HepG2 (cell line): ENCODE data around the gene NMBR. TPM values are rescaled to one million over a fixed set of nuclear protein-coding genes. Genes with fewer than 3 reads are reported as not detected.

Experiments
- ATAC-seq: fragments of 200-7000 bp; cut with Tn5 transposase; 3 replicates; pipeline ENCODE4 v1.9.1; 2020; ENCODE audit warnings: mild to moderate bottlenecking, moderate library complexity
- BruUV-seq: library from RNA; stranded (reverse); fragments of 400-500 nt; replicated peaks from 2 replicates; lab custom pipeline; 2021; lab: Mats Ljungman, UMichigan
- CTCF ChIA-PET: fragments of 300-600 bp; formaldehyde crosslinking; extraction: SDS; loops from one replicate; lab custom pipeline; 2021; ENCODE audit warnings: low total read pairs, inconsistent platforms, low intra/inter-chr PET ratio; lab: Yijun Ruan, JAX
- POLR2A ChIA-PET: fragments of 350-600 bp; sonication (Branson Sonifier 250); formaldehyde crosslinking; loops from one replicate; lab custom pipeline; 2020; ENCODE audit warnings: antibody characterized with exemption, inconsistent platforms; lab: Yijun Ruan, JAX
- DNase-seq: peaks from one replicate; pipeline ENCODE4 v3.0.0-alpha.2; 2015; ENCODE audit warnings: low spot score
- FAIRE-seq: peaks from 3 replicates; lab custom pipeline; 2011; peaks lifted over from hg19 to GRCh38; lab: Jason Lieb, UNC
- H2AFZ ChIP-seq: one replicate; pipeline ENCODE4 v1.6.1; 2011; ENCODE audit warnings: low read length, inconsistent platforms
- H3K27ac ChIP-seq: fragments of 300-600 bp; 3 replicates; pipeline ENCODE4 v1.8.0; 2011; ENCODE audit warnings: mixed run types, mild to moderate bottlenecking, mixed read lengths, low read length, inconsistent platforms; ENCODE audit not compliant: insufficient read depth; ENCODE audit errors: extremely low read length
- H3K27me3 ChIP-seq, 2 experiments: fragments of 200-600 bp in 1 of 2; 2 replicates in 1 of 2; 3 replicates in 1 of 2; pipeline versions ENCODE4 v1.6.0 to v1.8.0; 2011; ENCODE audit warnings: low read length in 2 of 2, mild to moderate bottlenecking in 2 of 2, moderate library complexity in 2 of 2, inconsistent platforms in 1 of 2; ENCODE audit not compliant: insufficient read depth in 2 of 2, control insufficient read depth in 1 of 2
- H3K36me3 ChIP-seq, 2 experiments: fragments of 200-600 bp in 1 of 2; replicated peaks in 1 of 2; 2 replicates in 1 of 2; 3 replicates in 1 of 2; pipeline versions ENCODE4 v1.5.1 to v1.8.0; 2011; ENCODE audit warnings: low read length in 2 of 2, inconsistent platforms in 1 of 2; ENCODE audit not compliant: insufficient read depth in 2 of 2, control insufficient read depth in 1 of 2
- H3K4me1 ChIP-seq: 2 replicates; pipeline ENCODE4 v1.5.1; 2012; ENCODE audit warnings: low read length, inconsistent platforms; ENCODE audit not compliant: insufficient read depth
- H3K4me2 ChIP-seq: 2 replicates; pipeline ENCODE4 v1.6.0; 2011; ENCODE audit warnings: low read depth, low read length, inconsistent platforms
- H3K4me3 ChIP-seq, 3 experiments: fragments of 200-600 bp in 1 of 3; sonication (generic), shearing (Covaris generic) in 1 of 3; replicated peaks in 1 of 3; 2 replicates each; pipeline ENCODE4 v1.5.1; 2011 to 2016; ENCODE audit warnings: low read length in 3 of 3, inconsistent platforms in 2 of 3, low read depth in 2 of 3, mild to moderate bottlenecking in 2 of 3, control low read depth in 1 of 3, mixed read lengths in 1 of 3; ENCODE audit not compliant: insufficient read depth in 1 of 3
- H3K79me2 ChIP-seq: one replicate; pipeline ENCODE4 v1.6.1; 2011; ENCODE audit warnings: low read length, inconsistent platforms; ENCODE audit not compliant: insufficient read depth
- H3K9ac ChIP-seq: 2 replicates; pipeline ENCODE4 v1.6.0; 2011; ENCODE audit warnings: mild to moderate bottlenecking, low read depth, low read length, inconsistent platforms; ENCODE audit not compliant: insufficient read depth
- H3K9me3 ChIP-seq: 2 replicates; pipeline ENCODE4 v1.5.1; 2012; ENCODE audit warnings: mild to moderate bottlenecking, low read length
- H4K20me1 ChIP-seq: 2 replicates; pipeline ENCODE4 v1.6.0; 2011; ENCODE audit warnings: inconsistent platforms, mild to moderate bottlenecking, low read length, moderate library complexity; ENCODE audit not compliant: insufficient read depth
- CC2D1A ChIP-seq: sonication (generic); formaldehyde crosslinking; IDR thresholded peaks from 2 replicates; pipeline ENCODE4 v1.8.1; 2023; ENCODE audit warnings: mild to moderate bottlenecking, missing genetic modification reagents
- GATAD1 ChIP-seq: IDR thresholded peaks from 2 replicates; pipeline ENCODE4 v1.6.1; 2016; ENCODE audit warnings: missing genetic modification reagents, missing compliant biosample characterization
- KAT8 ChIP-seq: IDR thresholded peaks from 2 replicates; pipeline ENCODE4 v1.6.1; 2016; ENCODE audit warnings: missing genetic modification reagents, missing compliant biosample characterization
- KLF16 ChIP-seq, 2 experiments: sonication (generic) in 1 of 2; formaldehyde crosslinking in 1 of 2; IDR thresholded peaks; 2 replicates each; pipeline versions ENCODE4 v1.6.1 to v1.8.0; 2016 to 2023; ENCODE audit warnings: missing genetic modification reagents in 2 of 2, missing compliant biosample characterization in 1 of 2
- KLF9 ChIP-seq: IDR thresholded peaks from 2 replicates; pipeline ENCODE4 v1.6.1; 2016; ENCODE audit warnings: low read depth
- SNAPC2 ChIP-seq: sonication (generic); formaldehyde crosslinking; IDR thresholded peaks from 2 replicates; pipeline ENCODE4 v1.8.1; 2022; ENCODE audit warnings: mild to moderate bottlenecking, missing genetic modification reagents
- THYN1 ChIP-seq: sonication (generic); formaldehyde crosslinking; IDR thresholded peaks from 2 replicates; pipeline ENCODE4 v1.8.1; 2023; ENCODE audit warnings: low read depth, mild to moderate bottlenecking, moderate library complexity, missing genetic modification reagents, borderline replicate concordance
- ZFP1 ChIP-seq: IDR thresholded peaks from 2 replicates; pipeline ENCODE4 v1.6.1; 2016
- ZNF335 ChIP-seq: sonication (generic); formaldehyde crosslinking; IDR thresholded peaks from 2 replicates; pipeline ENCODE4 v1.4.0; 2020; ENCODE audit warnings: missing genetic modification reagents
- ZNF550 ChIP-seq: sonication (generic); formaldehyde crosslinking; IDR thresholded peaks from 2 replicates; pipeline ENCODE4 v1.4.0; 2020; ENCODE audit warnings: mild to moderate bottlenecking, missing genetic modification reagents, borderline replicate concordance
- ZNF564 ChIP-seq: sonication (generic); formaldehyde crosslinking; IDR thresholded peaks from 2 replicates; pipeline ENCODE4 v1.8.1; 2023; ENCODE audit warnings: mild to moderate bottlenecking, missing genetic modification reagents
- ZNF7 ChIP-seq: IDR thresholded peaks from 2 replicates; pipeline ENCODE4 v1.6.1; 2016; ENCODE audit warnings: missing biosample characterization, missing genetic modification reagents
- ZNF737 ChIP-seq: sonication (generic); formaldehyde crosslinking; IDR thresholded peaks from 2 replicates; pipeline ENCODE4 v1.5.0; 2020; ENCODE audit warnings: missing genetic modification reagents, mild to moderate bottlenecking, borderline replicate concordance
- ZNF816 ChIP-seq: sonication (generic); formaldehyde crosslinking; IDR thresholded peaks from 2 replicates; pipeline ENCODE4 v1.8.0; 2022; ENCODE audit warnings: missing genetic modification reagents, mild to moderate bottlenecking, borderline replicate concordance
- WGBS: methylation state at CpG from one replicate; pipeline ENCODE4 v1.1.6; 2017; ENCODE audit warnings: low lambda C conversion rate; 5-methylcytosine and 5-hydroxymethylcytosine counted together
- in situ Hi-C: cut with HindIII; loops from 2 replicates; pipeline ENCODE4 v1.10.0; 2017; ENCODE audit warnings: low pct_unique_long_range_greater_than_20kb; ENCODE audit not compliant: extremely low pct_ligation_motif_present
- intact Hi-C: fragments of 100-400 bp; cut with micrococcal nuclease; formaldehyde crosslinking; loops from one replicate; pipeline ENCODE4 v1.10.0; 2022; ENCODE audit not compliant: unreplicated experiment
- polyA plus RNA-seq, 8 experiments: library from polyadenylated mRNA; depleted of rRNA in 3 of 8; stranded (reverse) in 7 of 8; unstranded in 1 of 8; fragments of >200 nt; fragmentation: Illumina TruSeq in 4 of 8; extraction: Trizol in 4 of 8; gene quantifications; 2 replicates each; pipeline versions ENCODE4 v1.2.1 to v1.2.3, GENCODE V29; 2011 to 2016; ENCODE audit warnings: low read depth in 4 of 8, missing spikeins in 1 of 8, mixed read lengths in 1 of 8; ENCODE audit not compliant: insufficient read depth in 1 of 8
- total RNA-seq, 5 experiments: library from RNA; depleted of rRNA; stranded (reverse); fragments of >200 nt; fragmentation: Illumina TruSeq; extraction: Trizol; gene quantifications; 2 replicates each; pipeline ENCODE4 v1.2.3, GENCODE V29; 2016; ENCODE audit warnings: low read depth in 1 of 5
- TF ChIP-seq, protein P1 (sequence below): IDR thresholded peaks from 2 replicates; pipeline ENCODE4 v1.6.1; 2018; ENCODE audit warnings: missing genetic modification reagents
- TF ChIP-seq, protein P2 (sequence below): sonication (generic); formaldehyde crosslinking; IDR thresholded peaks from 2 replicates; pipeline ENCODE4 v1.4.0; 2020; ENCODE audit warnings: missing genetic modification reagents; ENCODE audit errors: not compliant biosample characterization

The NMBR gene
- total and polyA plus RNA-seq, 2 of the 13 experiments (the other 11 are each of a cell fraction or from before 2014, with no cell fraction given): not detected

DNA sequence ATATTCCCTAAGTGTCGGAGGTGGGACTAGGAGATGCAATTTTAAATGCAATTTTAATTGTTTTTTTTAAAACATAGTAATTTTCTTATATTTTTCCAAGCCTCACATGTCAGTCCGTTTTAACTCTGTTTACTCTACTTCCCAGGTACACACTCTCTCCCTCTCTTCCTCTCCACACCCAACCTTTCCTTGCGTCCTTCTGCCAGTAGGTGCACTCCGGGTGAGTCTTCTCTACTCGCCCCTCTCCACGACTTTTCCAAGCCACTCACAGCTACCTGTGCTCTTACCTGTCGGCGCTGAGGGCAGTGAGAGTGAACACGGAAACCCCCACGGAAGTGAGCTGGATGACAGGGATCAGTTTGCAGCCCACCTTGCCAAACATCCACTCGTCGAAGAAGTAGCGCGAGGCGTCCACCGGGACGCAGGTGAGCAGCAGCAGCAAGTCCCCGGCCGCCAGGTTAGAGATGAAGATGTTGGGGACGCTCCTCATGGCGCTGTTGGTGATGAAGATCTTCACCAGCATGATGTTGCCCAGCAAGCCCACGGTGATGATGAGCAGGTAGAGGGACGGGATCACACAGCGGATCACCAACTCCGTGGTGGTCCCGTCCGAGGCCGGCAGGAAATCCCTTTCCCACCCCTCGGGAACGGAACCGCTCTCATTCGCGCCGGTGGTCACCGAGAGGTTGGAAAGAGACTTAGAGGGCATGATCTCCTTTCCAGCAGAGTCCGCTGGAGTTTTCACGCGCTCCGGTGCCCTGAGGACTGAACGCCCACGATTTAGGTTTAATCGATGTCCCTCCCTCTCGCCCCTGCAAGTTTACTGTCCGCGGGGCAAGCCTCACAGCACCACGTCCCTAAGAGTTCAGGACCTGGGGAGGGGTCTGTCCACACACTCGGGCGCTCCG lies 58.7 kb downstream of the NMBR start:
- no peak for FAIRE-seq
- POLR2A ChIA-PET: no interaction called here
- TF ChIP-seq KLF9 (CRISPR knock-in tag): no peak
- no peak for TF ChIP-seq ZNF7 (CRISPR knock-in tag)
- TF ChIP-seq SNAPC2 (CRISPR knock-in tag): no peak
- TF ChIP-seq, protein P1, sequence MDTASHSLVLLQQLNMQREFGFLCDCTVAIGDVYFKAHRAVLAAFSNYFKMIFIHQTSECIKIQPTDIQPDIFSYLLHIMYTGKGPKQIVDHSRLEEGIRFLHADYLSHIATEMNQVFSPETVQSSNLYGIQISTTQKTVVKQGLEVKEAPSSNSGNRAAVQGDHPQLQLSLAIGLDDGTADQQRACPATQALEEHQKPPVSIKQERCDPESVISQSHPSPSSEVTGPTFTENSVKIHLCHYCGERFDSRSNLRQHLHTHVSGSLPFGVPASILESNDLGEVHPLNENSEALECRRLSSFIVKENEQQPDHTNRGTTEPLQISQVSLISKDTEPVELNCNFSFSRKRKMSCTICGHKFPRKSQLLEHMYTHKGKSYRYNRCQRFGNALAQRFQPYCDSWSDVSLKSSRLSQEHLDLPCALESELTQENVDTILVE: no peak
- TF ChIP-seq CC2D1A (CRISPR knock-in tag): no peak
- no peak for TF ChIP-seq ZNF564 (CRISPR knock-in tag)
- TF ChIP-seq ZFP1 (CRISPR knock-in tag): no peak
- no peak for TF ChIP-seq ZNF335 (CRISPR knock-in tag)
- TF ChIP-seq ZNF737 (CRISPR knock-in tag): no peak
- no peak for TF ChIP-seq ZNF550
- TF ChIP-seq GATAD1 (CRISPR knock-in tag): no peak
- TF ChIP-seq, protein P2, sequence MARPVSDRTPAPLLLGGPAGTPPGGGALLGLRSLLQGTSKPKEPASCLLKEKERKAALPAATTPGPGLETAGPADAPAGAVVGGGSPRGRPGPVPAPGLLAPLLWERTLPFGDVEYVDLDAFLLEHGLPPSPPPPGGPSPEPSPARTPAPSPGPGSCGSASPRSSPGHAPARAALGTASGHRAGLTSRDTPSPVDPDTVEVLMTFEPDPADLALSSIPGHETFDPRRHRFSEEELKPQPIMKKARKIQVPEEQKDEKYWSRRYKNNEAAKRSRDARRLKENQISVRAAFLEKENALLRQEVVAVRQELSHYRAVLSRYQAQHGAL (CRISPR knock-in tag): no peak
- no peak for TF ChIP-seq THYN1
- no peak for TF ChIP-seq ZNF816
- no peak for TF ChIP-seq KAT8 (CRISPR knock-in tag)
- TF ChIP-seq KLF16 (CRISPR knock-in tag; IDR thresholded peaks at IDR 0.05): no peak
- TF ChIP-seq, all 625 proteins: peak for 0
- H2AFZ ChIP-seq: no peak overlapping the region
- H3K27ac ChIP-seq: no peak overlapping the region
- H3K4me3 ChIP-seq: no peak overlapping the region
- H3K79me2 ChIP-seq: no peaks in the 10 kb centered on the region
- H3K9me3 ChIP-seq: no peaks in the 10 kb centered on the region
- no peaks in the 10 kb centered on the region for H3K36me3 ChIP-seq
- H3K9ac ChIP-seq: no peak overlapping the region
- no peak overlapping the region for H3K4me2 ChIP-seq
- BruUV-seq: no TSS peak
- H3K27me3 ChIP-seq: peaks cover 0 to 7% of the 10 kb centered on the region in 2 experiments; a peak in 1 of 5 replicates
- no peaks in the 10 kb centered on the region for H3K4me1 ChIP-seq
- in situ Hi-C loops: no loop called here
- DNase-seq (no peak), ATAC-seq (no peak)
- intact Hi-C loops: no loop called here
- 52% methylated on average over 47 of the region's 49 CpGs for WGBS
- CTCF ChIA-PET: no interaction called here
- no peaks in the 10 kb centered on the region for H4K20me1 ChIP-seq
